ENCODE data around the gene COQ9.
A peak's percentile ranks its signal among the peaks of the same experiment; 100 is the strongest.
"Not testable (repeated sequence)": the region's sequence is repeated elsewhere in the genome, so short reads cannot be mapped to it uniquely, and the experiment has no call there.

Gene COQ9, protein sequence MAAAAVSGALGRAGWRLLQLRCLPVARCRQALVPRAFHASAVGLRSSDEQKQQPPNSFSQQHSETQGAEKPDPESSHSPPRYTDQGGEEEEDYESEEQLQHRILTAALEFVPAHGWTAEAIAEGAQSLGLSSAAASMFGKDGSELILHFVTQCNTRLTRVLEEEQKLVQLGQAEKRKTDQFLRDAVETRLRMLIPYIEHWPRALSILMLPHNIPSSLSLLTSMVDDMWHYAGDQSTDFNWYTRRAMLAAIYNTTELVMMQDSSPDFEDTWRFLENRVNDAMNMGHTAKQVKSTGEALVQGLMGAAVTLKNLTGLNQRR

DNA sequence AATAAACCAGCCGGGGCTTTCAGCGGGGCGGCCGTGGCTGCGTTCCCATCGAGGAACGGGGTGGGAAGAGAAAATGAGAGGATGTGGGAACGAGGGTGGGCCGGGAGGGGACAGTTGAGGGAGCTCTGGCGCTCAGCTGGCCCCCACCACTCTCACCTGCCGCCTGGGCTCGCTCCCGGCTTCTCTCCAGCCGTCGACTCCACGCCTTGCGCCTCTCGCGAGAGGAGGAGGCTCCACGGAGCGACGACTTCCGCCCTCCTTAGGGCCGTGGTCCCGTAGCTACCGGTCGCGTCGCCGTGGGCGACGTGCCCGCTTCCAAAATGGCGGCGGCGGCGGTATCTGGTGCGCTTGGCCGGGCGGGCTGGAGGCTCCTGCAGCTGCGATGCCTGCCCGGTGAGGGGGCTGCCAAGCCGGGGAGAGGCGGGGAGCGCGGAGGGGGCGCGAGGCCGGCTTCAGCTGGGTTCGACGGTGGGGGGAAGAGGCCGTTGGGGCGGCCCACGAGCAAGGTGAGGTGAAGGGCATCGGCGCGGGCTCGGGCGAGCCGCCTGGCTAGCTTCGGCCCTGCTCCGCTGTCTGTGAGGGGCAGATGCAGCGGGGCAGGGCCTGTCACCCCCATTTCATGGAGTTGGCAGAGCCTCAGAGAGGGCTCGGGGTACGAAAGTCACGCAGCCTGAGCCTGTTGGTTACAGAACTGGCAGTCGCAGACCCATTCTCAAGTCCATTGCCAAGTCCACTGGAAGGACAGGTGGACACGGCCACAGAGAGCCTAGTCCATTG lies at the start of gene COQ9, which contains the start of gene CIAPIN1:
Gene COQ9, plus strand, starts transcription at position 294 of the 777 bp plus-strand sequence. Its CDS starts 27 bp downstream, at position 321.
Gene CIAPIN1, minus strand, starts transcription at position 200 of the 777 bp plus-strand sequence. CDS start 6,457 bp downstream, outside the sequence.
- peak; percentile 96 for DNase-seq (ENCODE audit: low spot score)

DNA sequence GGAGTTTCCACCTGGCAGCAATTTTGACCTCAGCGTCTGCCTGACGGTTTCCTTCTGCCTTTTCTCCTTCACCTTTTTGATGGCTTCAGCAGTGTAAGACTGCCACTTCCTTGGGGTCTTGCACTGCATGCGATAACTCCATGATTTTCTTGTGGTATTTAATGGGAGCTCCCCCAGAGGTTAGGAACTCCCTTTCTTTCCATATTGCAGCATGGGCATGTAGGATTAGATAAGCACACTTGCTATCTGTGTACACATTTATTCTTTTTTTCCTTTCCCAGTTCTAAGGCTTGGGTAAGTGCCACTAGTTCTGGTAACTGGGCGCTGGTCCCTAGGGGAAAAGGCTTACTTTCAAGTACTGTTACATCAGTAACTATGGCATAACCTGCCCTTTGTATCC lies 49.8 kb upstream of the COQ9 start:
- DNase-seq (ENCODE audit: low spot score), result not testable (repeated sequence)

DNA sequence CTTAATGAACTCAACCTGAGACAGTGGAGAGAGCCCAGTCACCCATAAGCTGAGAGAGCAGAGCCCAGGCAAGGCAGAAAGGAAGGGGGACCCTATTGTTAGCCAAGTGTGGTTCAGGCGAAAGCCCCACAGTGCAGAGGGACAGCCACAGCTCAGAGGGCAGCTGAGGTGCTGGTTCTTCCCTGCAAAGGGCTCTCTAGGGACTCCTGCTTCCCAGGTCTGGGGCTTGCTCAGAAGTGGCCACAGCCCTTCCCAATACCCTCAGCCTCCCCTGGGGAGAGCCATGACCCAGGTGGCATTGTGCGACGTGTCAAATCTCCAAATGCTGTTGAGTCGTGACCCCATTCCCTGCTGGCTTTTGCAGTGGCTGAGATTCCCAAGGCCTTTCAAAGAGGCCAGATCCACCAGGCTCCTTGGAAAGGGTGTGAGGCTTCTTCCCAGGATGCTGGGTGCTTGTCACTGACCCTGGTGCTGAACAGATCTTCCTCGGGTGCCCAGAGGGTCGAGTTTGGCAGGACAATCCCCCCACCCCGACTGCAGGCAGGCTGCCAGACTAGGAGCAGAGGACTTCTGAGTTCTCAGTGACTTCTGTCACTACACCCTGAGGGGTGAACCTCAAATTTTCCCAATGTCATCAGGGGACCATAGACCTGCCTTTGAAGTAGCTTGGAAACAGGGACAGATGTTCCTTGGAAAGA lies 45.2 kb upstream of the COQ9 start:
- no peak for DNase-seq (ENCODE audit: low spot score)

DNA sequence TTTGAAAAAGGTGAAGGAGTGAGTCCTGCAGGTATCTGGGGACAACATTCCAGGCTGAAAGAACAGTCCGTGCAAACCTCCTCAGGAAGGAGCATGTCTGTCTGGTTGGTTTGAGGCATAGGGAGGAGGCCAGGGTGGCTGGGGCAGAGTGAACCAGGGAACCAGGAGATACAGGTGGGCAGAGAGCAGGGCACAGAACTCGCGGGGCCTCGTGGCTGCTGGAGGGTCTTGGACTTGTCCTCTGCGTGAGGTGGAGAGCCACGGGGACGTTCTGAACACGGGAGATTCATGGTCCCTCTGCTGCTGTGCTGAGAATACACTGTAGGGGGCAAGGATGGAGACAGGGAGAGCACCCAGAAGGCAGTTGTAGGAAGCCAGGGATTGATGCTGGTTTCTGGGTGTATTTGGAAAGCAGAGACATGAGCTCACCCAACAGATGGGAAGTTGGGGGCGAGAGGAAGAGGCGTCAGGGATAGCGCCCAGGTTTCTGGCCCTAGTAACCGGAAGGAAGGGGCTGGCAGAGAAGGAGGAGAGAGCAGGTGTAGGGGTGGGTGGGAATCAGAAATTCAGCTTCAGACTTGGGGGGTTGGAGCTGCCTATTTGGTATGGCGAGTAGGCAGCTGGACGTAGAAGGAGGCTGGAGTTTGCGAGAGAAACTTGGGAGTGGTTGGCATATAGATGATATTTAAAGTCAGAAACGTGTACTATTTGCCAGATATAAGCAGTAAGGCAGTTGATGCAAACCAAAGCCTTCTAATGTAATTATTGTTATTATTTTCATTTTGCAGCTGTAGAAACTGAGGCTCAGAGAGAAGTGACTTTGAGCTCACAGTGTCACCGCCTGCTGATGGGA lies 43.1 kb upstream of the COQ9 start, which contains the start of gene CCL17:
Gene CCL17, plus strand, starts transcription at position 803 of the 853 bp plus-strand sequence. CDS start 9,166 bp downstream, outside the sequence.
- no peak for DNase-seq (ENCODE audit: low spot score)

DNA sequence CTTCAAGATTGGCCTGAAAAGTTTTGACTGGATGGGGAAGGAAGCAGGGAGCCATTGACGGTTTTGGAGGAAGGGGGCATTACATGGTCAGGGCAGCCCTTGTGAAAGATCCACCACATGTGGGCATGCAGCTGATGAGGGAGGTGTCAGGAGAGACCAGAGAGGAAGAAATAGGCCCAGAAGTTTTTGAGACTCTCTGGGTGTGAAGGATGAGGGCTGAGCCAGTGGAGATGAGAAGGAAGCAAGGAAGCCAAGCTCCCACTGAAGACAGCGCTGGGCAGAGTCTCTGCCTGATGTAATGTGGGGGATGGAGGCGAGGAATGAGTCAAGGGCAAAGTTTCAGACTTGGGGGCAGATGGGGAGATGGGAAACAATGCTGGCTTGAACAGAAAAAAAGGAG lies 42.2 kb upstream of the COQ9 start:
- no peak for DNase-seq (ENCODE audit: low spot score)

DNA sequence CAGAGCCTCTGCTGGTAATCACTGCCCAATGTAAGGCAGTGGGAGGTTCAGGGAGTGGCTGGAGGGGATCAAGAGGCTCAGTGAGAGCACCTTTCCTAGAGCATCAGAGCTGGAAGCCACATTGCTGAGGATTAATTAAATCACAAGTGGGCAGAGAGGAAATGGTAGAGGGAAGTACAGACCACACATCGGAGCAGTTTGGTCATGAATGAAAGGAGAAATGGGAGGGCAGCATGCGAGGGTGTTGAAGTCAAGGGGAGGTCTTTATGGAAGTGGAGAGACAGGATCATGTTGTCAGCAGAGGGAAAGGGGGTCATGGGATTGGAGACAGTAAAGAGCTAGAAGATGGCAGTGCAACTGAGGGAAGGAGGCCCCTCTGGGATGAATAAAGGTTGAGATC lies 40.4 kb upstream of the COQ9 start:
- no peak for DNase-seq (ENCODE audit: low spot score)

DNA sequence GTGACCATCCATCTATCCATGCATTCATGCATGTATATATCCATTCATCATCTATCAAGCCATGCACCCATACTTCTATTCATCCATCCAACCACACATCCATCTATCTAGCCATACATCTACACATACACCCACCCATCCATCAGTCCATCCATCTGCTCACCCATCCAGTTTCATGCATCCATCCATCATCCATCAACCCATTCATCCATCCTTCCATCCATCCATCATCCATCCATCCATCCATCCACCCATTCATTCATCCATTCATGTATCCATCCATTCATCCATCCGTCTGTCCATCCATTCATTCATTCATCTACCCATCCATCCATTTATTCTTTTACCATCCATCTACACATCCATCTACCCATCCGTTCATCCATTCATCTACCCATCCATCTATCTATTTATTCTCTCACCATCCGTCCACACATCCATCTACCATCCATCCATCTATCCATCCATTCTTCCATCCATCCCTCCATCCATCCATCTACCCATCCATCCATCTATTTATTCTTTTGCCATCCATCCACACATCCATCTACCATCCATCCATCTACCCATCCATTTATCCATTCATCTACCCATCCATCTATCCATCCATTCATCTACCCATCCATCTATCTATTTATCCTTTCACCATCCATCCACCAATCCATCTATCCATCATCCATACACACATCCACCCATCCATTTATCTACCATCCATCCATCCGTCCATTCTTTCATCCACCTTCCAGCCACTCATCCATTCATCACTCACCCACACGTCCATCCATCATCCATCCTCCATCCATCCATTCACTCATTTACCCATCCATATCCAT lies 39.5 kb upstream of the COQ9 start:
- no peak for DNase-seq (ENCODE audit: low spot score)

DNA sequence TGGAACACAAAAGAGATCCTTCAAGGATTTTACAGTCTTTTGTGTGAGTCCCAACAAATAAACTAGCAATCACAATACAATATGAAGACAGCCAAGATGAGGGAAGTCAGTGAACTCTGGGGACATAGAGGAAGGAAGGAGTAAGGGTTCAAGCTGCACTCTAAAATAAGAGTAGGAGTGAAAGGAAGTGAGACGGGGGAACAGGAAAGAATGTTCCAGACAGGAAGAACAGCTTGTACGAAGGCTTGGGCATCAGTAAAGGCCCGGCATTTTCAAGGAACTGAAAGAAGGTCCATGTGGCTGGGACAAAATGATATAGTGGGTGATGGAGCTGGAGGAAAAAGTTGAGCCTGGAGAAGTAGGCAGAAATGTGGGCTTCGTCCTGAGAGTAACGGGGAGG lies 38.2 kb upstream of the COQ9 start:
- no peak for DNase-seq (ENCODE audit: low spot score)

DNA sequence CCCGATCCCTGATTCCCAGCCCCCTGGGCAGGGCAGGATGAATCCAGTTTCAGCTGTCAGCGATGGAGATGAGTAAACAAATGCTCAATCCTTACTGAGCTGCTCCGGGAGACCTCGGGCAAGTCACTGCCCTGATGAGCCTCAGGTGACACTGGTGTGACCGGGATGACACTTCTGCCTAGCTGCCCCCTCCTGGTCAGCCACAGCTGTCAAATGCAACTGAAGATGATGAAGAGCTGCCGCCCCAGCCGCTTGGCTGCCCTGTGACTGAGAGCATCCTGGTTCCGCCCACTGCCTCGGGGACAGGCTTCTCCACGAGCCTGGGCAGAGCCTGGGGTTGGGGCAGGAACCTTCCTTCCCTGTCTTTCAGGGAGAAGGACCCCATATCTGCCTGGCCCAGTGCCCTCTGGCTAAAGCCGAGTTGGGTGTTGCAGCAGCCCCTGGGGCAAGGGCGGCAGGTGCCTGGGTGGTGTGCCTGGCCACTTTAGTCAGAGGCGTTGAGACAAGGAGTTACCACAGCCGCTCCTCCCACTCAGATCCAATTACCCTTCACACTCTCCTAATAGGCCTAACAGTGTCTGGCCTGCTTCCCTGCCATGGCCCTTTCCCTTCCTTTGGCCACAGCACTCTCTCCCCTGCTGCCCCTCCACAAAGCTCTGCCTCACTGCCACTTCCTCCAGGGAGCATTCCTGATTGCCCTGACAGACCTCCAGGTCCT lies 37.2 kb upstream of the COQ9 start:
- DNase-seq (ENCODE audit: low spot score), result peak; percentile 44

DNA sequence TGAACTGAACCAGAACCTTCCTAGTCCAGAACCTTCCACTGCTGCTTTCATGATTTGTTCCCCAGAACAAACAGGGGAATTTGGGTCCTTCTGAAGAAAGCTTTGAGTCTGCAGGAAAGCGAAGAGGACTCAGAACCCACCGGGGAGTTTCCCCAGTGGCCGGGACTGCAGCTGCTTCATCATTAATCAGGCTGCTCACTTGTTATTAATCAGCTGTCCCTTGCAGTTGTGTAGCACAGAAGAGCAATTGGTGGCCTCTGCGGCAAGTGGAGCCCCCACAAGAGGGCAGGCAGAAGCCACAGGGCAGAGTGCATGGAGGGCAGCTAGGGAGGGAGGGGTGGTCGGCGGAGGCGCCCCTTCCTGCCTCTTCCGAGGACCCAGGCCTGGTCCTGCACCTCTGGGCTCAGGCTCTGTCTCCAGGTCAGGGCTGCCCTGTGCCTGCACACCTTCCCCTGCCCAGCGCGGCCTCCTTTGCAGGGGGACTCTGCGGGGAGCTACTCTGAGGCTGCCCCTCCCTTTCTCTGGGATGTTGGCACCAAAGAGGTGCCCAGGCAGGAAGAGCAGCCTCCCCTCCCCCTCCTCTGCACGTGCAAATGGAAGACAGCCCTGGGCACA lies 35.8 kb upstream of the COQ9 start:
- DNase-seq (ENCODE audit: low spot score), result no peak

DNA sequence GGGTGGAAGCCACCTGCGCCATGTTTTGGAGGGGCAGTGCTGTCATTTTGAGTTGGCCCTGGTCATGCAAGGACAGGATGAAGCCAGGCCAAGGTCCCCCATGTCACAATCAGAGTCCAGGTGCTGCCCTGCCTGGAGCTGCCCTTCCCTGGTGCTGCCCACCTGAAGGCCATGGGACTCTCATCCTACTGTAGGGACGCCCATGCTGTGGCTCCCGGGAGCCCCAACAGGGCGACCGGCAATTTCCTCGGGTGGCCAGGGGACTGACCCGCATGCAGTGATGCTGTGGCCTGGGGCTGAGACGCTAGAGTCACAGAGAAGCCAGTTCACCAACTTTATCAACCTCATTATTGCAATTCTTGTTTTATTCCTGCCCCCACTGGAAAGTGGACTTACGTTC lies 34.7 kb upstream of the COQ9 start:
- no peak for DNase-seq (ENCODE audit: low spot score)

DNA sequence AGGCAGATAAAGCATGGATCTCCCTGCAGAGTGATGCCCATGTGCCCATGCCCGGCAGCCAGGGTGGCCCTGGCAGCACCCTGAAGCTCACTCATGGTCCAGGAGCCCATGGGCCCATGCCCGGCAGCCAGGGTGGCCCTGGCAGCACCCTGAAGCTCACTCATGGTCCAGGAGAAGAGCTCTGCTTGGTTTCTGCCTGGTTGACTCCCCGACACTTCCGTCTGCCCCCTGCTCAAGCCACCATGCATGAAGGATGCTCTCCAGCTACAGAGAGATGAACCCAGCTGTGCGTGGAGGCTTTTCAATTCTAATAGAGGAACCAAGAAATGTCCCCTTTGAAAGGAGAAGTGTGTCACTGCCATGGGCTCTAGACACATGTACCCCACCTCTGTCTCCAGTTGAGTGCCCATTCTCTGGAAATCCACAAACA lies 34.0 kb upstream of the COQ9 start:
- DNase-seq (ENCODE audit: low spot score), result no peak

DNA sequence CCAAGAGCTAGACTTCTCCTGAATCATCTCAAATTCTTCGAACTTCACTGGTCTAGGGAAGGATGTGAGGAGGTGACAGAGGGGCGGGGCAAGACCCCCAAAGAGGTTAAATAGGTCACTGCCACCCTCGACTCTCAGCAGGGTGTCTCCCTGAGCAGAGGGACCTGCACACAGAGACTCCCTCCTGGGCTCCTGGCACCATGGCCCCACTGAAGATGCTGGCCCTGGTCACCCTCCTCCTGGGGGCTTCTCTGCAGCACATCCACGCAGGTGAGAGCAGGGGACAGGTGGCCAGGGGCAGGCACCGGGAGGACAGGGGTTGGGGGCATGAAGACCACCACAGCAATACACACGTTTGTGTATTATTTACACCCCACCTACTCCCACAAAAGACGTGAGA lies 33.5 kb upstream of the COQ9 start:
- DNase-seq (ENCODE audit: low spot score), result no peak

DNA sequence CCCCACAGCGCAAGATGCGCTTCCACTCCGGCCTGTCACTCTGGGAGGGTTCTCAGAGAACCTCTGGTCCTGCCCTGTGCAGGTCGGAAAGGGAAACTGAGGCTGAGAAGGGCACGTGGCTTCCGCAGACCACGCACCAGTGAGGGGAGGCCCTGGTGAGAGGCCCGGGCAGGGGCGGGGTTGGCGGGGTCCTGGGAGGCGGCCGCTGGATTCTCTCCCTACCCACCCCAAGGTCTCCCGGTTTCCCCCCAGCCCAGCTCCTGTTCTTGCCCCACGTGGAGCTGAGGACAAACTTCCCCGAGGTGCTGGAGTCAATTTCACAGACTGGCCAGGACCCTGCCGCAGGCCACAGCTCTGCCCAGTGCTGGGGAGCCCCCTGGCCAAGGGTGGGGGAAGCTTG lies 31.2 kb upstream of the COQ9 start:
- no peak for DNase-seq (ENCODE audit: low spot score)

DNA sequence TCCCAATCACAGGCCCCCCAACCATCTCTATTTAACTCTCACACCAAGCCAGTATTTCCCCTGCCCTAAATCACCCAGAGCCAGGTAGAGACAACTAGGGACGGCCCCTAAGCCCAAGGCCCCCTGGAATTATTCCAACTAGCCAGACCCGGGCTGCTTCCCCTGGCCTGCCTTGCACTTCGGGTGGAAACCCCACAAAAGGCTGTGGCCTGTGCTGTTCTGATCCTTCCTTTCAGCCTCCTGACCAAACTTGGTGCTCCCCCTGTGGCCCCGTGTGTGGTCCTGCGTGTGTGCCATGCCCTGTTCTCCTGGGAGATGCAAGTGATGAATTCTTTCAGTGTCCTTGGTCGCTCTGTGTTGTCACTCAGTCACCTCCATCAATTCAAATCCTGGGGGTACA lies 27.8 kb upstream of the COQ9 start:
- DNase-seq (ENCODE audit: low spot score), result no peak

DNA sequence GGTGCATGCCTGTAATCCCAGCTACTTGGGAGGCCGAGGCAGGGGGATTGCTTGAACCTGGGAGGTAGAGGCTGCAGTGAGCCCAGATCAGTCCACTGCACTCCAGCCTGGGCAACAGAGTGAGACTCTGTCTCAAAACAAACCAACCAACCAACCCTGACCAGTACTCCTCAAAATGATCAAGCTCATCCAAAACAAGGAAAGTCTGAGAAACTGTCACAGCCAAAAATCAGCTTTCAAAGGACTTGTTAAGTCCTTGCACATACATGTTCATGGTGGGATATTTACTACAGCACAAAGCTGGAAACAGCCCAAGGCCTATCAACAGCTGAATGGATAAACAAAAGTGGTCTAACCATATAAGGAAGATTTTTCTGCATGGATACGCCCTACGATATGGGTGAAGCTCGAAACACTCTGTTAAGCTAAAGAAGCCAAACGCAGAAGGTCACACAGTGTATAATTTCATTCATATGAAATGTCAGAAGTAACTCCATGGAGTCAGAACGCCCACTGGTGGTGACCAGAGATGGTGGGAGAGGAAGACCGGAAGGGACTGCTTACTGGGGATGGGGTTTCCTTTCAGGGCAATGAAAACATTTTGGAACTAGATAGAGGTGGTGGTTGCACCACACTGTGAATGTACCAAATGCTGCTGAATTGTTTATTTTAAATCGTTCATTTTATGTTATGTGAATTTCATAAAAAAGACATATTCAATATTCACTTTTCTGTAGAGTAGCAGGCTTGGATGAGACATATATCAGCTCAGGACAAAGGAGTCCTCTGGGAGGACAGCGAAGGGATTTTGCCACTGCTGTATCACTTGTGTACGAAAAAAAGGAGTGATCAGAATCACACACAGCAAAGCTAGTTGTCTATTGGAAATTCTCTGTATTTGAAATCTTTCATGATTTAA lies 25.0 kb upstream of the COQ9 start:
- DNase-seq (ENCODE audit: low spot score), result peak; percentile 58

DNA sequence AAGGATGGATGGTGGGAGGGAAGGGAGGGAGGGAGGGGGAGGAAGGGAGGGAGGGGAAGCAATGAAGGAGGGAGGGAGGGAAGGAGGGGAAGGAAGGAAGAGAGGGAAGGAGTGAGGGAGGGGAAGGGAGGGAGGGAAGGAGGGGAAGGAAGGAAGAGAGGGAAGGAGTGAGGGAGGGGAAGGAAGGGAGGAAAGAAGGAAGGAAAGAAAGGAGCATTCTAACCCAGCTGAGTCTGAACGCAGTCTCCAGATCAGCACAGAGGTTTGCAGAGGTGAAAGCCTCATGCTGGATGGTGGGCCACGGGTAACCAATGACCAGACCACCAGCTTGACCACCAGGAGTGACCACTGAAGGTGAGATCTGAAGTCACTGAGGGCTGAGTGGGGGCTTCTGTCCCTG lies 24.1 kb upstream of the COQ9 start:
- DNase-seq (ENCODE audit: low spot score), result no peak

DNA sequence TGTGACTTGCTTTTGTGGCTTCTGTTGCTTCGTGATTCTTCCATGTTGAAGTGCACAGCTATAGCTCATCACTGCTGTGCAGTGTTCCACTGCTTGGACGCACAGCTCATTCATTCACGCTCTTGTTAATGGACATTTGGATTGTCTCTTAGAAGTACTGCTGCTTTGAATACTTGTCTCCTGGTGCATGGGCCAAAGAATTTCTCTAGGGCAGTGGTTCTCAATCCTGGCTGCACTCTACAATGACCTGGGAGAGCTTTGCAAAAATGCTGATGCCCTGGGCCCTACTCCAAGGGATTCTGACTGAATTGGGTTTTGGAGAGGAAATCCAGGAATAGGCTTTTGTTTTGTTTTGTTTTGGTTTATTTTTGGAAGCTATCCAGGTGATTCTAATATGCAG lies 22.7 kb upstream of the COQ9 start:
- no peak for DNase-seq (ENCODE audit: low spot score)

DNA sequence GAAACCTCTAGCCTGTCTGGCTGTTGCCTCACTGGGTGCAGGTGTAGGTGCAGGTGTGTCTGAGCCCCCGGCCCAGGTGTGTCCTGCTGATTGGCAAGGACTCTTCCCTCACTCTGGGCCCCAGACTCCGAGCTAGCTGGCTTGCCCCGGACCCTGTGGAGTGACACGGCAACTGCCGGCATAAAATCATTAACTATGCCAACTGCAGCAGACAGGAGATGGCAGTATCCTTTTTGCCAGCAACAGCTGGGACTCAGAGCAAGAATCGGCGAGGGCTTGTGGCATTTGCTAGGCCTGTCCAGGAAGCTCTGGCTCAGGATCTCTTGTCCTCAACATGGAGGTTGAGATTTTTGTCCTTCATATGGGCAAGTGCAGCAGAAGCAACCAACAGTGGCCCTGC lies 20.9 kb upstream of the COQ9 start:
- no peak for DNase-seq (ENCODE audit: low spot score)
